Amygdala (tissue), 56 donors: ENCODE data around the gene ACBD4.

Experiments used
- DNase-seq, 56 donors: peaks; one replicate each; lab custom pipeline; 2025; lab: John Stamatoyannopoulos, UW

The ACBD4 gene

GRCh38 chr17:45135192-45135977 is at the start of gene ACBD4:
Gene ACBD4, plus strand, starts transcription at chr17:45135687. Its CDS starts 458 bp downstream, at chr17:45136145.
- DNase-seq = peak; percentile 77 to 98 (median 88)

- DNase-seq = no peak
Observed at GRCh38 chr17:45086391-45086790, 49.1 kb upstream of the ACBD4 start.

GRCh38 chr17:45086865-45087503 is 48.5 kb upstream of the ACBD4 start:
- DNase-seq = peak in 4 of 56 donors; percentile 24 to 37 (median 30)

- no peak for DNase-seq
Observed at GRCh38 chr17:45087504-45087975, 47.9 kb upstream of the ACBD4 start.

- no peak for DNase-seq
Observed at GRCh38 chr17:45087978-45088377, 47.5 kb upstream of the ACBD4 start.

- DNase-seq = no peak
Observed at GRCh38 chr17:45088741-45089140, 46.7 kb upstream of the ACBD4 start.

- DNase-seq = no peak
Observed at GRCh38 chr17:45090711-45091110, 44.8 kb upstream of the ACBD4 start.

- DNase-seq = no peak
Observed at GRCh38 chr17:45091778-45092425, 43.6 kb upstream of the ACBD4 start.

- peak in 55 of 56 donors; percentile 37 to 99 (median 89) for DNase-seq
Observed at GRCh38 chr17:45092911-45093430, 42.5 kb upstream of the ACBD4 start.

- DNase-seq = peak in 2 of 56 donors; percentile 52 to 72
Observed at GRCh38 chr17:45093444-45094110, 41.9 kb upstream of the ACBD4 start.

GRCh38 chr17:45096141-45096540 is 39.3 kb upstream of the ACBD4 start:
- peak in 1 of 56 donors; percentile 11 for DNase-seq

GRCh38 chr17:45096926-45097325 is 38.6 kb upstream of the ACBD4 start:
- no peak for DNase-seq

GRCh38 chr17:45098081-45098868 is 37.2 kb upstream of the ACBD4 start:
- no peak for DNase-seq

- peak in 51 of 56 donors; percentile 17 to 85 (median 65) for DNase-seq
Observed at GRCh38 chr17:45098869-45099616, 36.4 kb upstream of the ACBD4 start.

GRCh38 chr17:45101546-45101882 is 34.0 kb upstream of the ACBD4 start:
- DNase-seq = no peak

GRCh38 chr17:45101883-45102811 is 33.3 kb upstream of the ACBD4 start:
- no peak for DNase-seq

GRCh38 chr17:45102856-45103255 is 32.6 kb upstream of the ACBD4 start:
- DNase-seq = no peak

- DNase-seq = no peak
Observed at GRCh38 chr17:45103269-45103795, 32.2 kb upstream of the ACBD4 start.
